ENCODE data around the gene FAM181A.

- TF ChIP-seq, protein P1, sequence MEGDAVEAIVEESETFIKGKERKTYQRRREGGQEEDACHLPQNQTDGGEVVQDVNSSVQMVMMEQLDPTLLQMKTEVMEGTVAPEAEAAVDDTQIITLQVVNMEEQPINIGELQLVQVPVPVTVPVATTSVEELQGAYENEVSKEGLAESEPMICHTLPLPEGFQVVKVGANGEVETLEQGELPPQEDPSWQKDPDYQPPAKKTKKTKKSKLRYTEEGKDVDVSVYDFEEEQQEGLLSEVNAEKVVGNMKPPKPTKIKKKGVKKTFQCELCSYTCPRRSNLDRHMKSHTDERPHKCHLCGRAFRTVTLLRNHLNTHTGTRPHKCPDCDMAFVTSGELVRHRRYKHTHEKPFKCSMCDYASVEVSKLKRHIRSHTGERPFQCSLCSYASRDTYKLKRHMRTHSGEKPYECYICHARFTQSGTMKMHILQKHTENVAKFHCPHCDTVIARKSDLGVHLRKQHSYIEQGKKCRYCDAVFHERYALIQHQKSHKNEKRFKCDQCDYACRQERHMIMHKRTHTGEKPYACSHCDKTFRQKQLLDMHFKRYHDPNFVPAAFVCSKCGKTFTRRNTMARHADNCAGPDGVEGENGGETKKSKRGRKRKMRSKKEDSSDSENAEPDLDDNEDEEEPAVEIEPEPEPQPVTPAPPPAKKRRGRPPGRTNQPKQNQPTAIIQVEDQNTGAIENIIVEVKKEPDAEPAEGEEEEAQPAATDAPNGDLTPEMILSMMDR (IDR thresholded peaks at IDR 0.05; ENCODE audit: low read length), result no peak
- no peak for TF ChIP-seq EZH2 (IDR thresholded peaks at IDR 0.05; ENCODE audit: borderline replicate concordance, low read length)
Measured at GRCh38 chr14:93911975-93912615, 15.0 kb upstream of the FAM181A start.

Data from OCI-LY1 (cell line).